Esophagus muscularis mucosa (tissue), 4 donors: Measurements from ENCODE around the gene HLCS. TPM values are rescaled to one million over a fixed set of nuclear protein-coding genes. Genes with fewer than 3 reads are reported as not detected.

Experiments
- DNase-seq: peaks from one replicate; pipeline ENCODE4 v3.0.0-alpha.2; 2017; ENCODE audit errors: extremely low spot score
- H3K27ac ChIP-seq, 4 donors: fragments of 200-600 bp; sonication (generic); replicated peaks in 1 of 4; 1 replicate in 3 of 4; 2 replicates in 1 of 4; pipeline ENCODE4 v1.5.1; 2016 to 2019; ENCODE audit warnings: mild to moderate bottlenecking in 1 of 4
- H3K27me3 ChIP-seq, 4 donors: fragments of 200-600 bp; sonication (generic); one replicate each; pipeline versions ENCODE4 v1.5.1 to v1.6.0; 2016 to 2019
- H3K36me3 ChIP-seq, 4 donors: fragments of 200-600 bp; sonication (generic); one replicate each; pipeline ENCODE4 v1.5.1; 2016 to 2019
- H3K4me1 ChIP-seq, 4 donors: fragments of 200-600 bp; sonication (generic); one replicate each; pipeline ENCODE4 v1.5.1; 2016 to 2019
- H3K4me3 ChIP-seq, 4 donors: fragments of 200-600 bp; sonication (generic); 1 replicate in 2 of 4; 2 replicates in 2 of 4; pipeline ENCODE4 v1.5.1; 2016 to 2019; ENCODE audit warnings: mild to moderate bottlenecking in 4 of 4, moderate library complexity in 1 of 4
- H3K9me3 ChIP-seq, 4 donors: fragments of 200-600 bp; sonication (generic); 1 replicate in 3 of 4; 2 replicates in 1 of 4; pipeline ENCODE4 v1.5.1; 2016 to 2019
- EP300 ChIP-seq: sonication (generic); formaldehyde crosslinking; IDR thresholded peaks from one replicate; pipeline ENCODE4 v1.6.1; 2017; ENCODE audit warnings: antibody characterized with exemption
- POLR2A ChIP-seq: fragments of 450-650 bp; IDR thresholded peaks from one replicate; pipeline ENCODE4 v1.6.1; 2017; ENCODE audit warnings: antibody characterized with exemption, moderate library complexity, mild to moderate bottlenecking, low read depth
- POLR2AphosphoS5 ChIP-seq, 2 donors: sonication (generic); formaldehyde crosslinking; IDR thresholded peaks; one replicate each; pipeline ENCODE4 v1.6.1; 2017; ENCODE audit warnings: antibody characterized with exemption in 2 of 2
- WGBS: methylation state at CpG from one replicate; pipeline ENCODE4 v1.1.5; 2018; 5-methylcytosine and 5-hydroxymethylcytosine counted together
- intact Hi-C: fragments of 100-400 bp; cut with DNase I; formaldehyde crosslinking; loops from one replicate; pipeline ENCODE4 v1.15.1; 2023
- total RNA-seq, 4 donors: library from RNA; depleted of rRNA; stranded (reverse); fragments of >200 nt; gene quantifications; one replicate each; pipeline versions ENCODE4 v1.1.0 to v1.2.1, GENCODE V29; 2016
- TF ChIP-seq, protein P1 (sequence below), 3 experiments: fragments of 200-600 bp in 2 of 3; fragments of 450-650 bp in 1 of 3; sonication (generic) in 2 of 3; IDR thresholded peaks; one replicate each; pipeline ENCODE4 v1.5.1; 2017 to 2019; ENCODE audit warnings: antibody characterized with exemption in 3 of 3, mild to moderate bottlenecking in 2 of 3, moderate library complexity in 1 of 3

The HLCS gene
- total RNA-seq, 4 donors from 2014 or later = 15.9 to 25.3 (median 22.0) TPM

DNA sequence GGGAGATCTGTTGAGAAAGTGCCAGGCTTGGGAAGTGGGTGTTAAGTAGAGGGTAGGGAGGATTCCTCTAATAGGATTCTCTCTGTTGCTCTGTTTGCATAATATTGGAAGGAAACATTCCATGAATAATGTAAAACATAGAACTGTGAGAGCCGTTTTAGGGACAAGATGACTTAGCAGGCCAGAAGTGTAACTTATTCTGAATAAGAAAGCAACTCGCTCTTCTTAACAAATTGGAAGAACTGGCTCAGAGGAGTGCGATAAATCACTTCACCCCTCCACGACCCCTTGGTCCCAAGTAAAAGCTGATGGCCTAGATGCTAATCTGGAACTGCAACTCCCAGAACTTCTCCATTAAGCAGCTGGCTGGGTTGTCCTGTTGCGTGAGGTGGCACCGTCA, 248.5 kb downstream of the HLCS start:
- no peaks in the 10 kb centered on the region for H3K9me3 ChIP-seq
- no peaks in the 10 kb centered on the region for H3K4me1 ChIP-seq
- H3K27me3 ChIP-seq = peaks cover 0 to 92% (median 15%) of the 10 kb centered on the region in 4 donors
- DNase-seq = no peak
- 81% methylated on average over 6 of the region's 6 CpGs for WGBS
- H3K36me3 ChIP-seq = no peaks in the 10 kb centered on the region
- H3K27ac ChIP-seq = no peak overlapping the region
- TF ChIP-seq, protein P1, sequence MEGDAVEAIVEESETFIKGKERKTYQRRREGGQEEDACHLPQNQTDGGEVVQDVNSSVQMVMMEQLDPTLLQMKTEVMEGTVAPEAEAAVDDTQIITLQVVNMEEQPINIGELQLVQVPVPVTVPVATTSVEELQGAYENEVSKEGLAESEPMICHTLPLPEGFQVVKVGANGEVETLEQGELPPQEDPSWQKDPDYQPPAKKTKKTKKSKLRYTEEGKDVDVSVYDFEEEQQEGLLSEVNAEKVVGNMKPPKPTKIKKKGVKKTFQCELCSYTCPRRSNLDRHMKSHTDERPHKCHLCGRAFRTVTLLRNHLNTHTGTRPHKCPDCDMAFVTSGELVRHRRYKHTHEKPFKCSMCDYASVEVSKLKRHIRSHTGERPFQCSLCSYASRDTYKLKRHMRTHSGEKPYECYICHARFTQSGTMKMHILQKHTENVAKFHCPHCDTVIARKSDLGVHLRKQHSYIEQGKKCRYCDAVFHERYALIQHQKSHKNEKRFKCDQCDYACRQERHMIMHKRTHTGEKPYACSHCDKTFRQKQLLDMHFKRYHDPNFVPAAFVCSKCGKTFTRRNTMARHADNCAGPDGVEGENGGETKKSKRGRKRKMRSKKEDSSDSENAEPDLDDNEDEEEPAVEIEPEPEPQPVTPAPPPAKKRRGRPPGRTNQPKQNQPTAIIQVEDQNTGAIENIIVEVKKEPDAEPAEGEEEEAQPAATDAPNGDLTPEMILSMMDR (IDR thresholded peaks at IDR 0.05) = no peak
- H3K4me3 ChIP-seq = no peak overlapping the region
- intact Hi-C loops = no loop called here

DNA sequence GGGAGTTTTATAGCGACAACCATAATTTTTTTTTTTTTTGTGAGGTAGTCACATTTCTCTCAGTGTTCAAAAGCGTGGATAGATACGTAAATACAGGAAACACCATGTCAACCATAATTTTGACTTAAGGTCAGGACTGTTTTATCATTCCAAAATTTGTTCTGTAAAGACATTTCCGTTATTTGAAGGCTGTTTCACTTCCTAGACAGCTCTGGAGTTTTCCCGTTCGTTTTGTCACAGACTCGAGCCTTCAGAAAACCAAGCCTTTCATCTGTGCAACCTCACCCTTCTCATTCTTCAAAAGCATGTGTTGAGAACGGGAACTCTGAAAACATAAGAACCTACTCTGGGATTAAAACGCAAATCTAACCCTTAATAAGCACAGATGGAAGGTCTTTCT, 249.6 kb downstream of the HLCS start:
- Histone ChIP-seq H3K27ac (no peak overlapping the region), H3K4me1 (no peaks in the 10 kb centered on the region), H3K27me3 (peaks cover 0 to 93% (median 16%) of the 10 kb centered on the region in 4 donors), H3K4me3 (no peak overlapping the region), H3K36me3 (no peaks in the 10 kb centered on the region), H3K9me3 (no peaks in the 10 kb centered on the region)
- DNase-seq = no peak
- WGBS = 27% methylated on average over 9 of the region's 9 CpGs
- TF ChIP-seq POLR2AphosphoS5 (IDR thresholded peaks at IDR 0.05) (no peak), POLR2A (no peak), EP300 (no peak)
- TF ChIP-seq, protein P1 (IDR thresholded peaks at IDR 0.05) = no peak
- intact Hi-C loops = no loop called here

DNA sequence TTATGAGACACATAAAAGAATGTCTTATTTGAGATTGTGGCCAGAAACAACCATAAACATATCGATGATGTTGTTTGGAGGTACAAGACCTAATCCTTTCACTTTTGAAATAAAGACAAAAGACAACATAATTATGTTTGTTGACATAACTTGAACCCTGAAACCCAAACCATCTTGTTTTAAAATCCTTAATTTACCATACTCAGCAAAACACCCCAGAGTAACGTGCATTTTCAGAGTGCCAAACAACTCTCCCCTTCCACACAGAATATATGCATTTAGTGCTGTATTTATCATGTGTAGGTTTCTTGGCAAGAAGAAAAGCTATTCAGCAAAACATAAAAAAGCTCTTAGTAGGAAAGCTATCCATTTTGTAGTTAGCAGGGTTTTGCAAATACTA, 250.1 kb downstream of the HLCS start:
- intact Hi-C loops = no loop called here
- 58% methylated on average over 2 of the region's 2 CpGs for WGBS
- H3K27me3 ChIP-seq = peaks cover 0 to 93% (median 18%) of the 10 kb centered on the region in 4 donors
- no peaks in the 10 kb centered on the region for H3K4me1 ChIP-seq
- H3K4me3 ChIP-seq = no peak overlapping the region
- no peaks in the 10 kb centered on the region for H3K36me3 ChIP-seq
- no peak for TF ChIP-seq EP300
- TF ChIP-seq, protein P1 (IDR thresholded peaks at IDR 0.05) = no peak
- TF ChIP-seq POLR2A = no peak
- no peak for TF ChIP-seq POLR2AphosphoS5 (IDR thresholded peaks at IDR 0.05)
- DNase-seq = no peak
- no peaks in the 10 kb centered on the region for H3K9me3 ChIP-seq
- H3K27ac ChIP-seq = no peak overlapping the region

DNA sequence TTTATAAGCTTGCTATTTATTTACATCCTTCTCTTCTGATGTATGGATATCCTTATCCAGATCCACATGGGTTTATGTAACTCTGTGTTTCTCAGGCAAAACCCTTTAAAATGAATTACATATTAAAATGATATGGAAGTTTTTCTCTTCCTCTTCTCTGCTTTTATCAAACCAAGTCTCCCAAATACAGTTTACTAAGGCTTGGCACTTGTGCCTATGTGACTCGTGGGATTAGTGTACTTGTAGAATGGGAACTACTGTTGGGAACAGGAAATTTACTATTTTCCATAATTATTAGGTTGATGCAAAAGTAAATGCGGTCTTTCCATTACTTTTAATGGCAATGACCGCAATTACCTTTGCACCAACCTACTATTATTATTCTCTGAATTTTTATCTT, 252.7 kb downstream of the HLCS start:
- H3K27me3 ChIP-seq = peaks cover 0 to 100% (median 43%) of the 10 kb centered on the region in 4 donors
- H3K9me3 ChIP-seq = no peaks in the 10 kb centered on the region
- peaks cover 10 to 21% (median 20%) of the 10 kb centered on the region in 4 donors for H3K4me1 ChIP-seq
- H3K27ac ChIP-seq = no peak overlapping the region
- 70% methylated on average over 3 of the region's 3 CpGs for WGBS
- intact Hi-C loops = no loop called here
- no peak for DNase-seq
- no peaks in the 10 kb centered on the region for H3K36me3 ChIP-seq
- no peak overlapping the region for H3K4me3 ChIP-seq
- TF ChIP-seq POLR2AphosphoS5 (IDR thresholded peaks at IDR 0.05) (no peak), EP300 (no peak), POLR2A (no peak)
- TF ChIP-seq, protein P1 (IDR thresholded peaks at IDR 0.05) = no peak

DNA sequence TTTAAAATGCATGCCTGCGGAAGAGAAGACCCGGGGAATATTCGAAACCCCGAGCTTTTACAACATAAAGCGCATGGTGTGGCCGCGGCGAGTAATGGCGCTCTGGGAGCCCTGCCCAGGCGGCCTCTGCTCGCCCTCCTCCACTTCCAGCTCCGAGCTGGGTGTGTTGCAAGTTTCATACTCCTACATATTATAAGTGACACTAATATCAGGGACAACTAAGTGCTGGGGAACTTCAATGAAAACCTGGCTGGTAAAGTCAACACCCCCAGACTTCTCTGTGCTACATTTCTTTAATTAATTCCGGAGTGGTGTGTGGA, 255.8 kb downstream of the HLCS start:
- H3K27ac ChIP-seq = no peak overlapping the region
- H3K9me3 ChIP-seq = no peaks in the 10 kb centered on the region
- H3K4me1 ChIP-seq = peaks cover 26 to 52% (median 49%) of the 10 kb centered on the region in 4 donors
- TF ChIP-seq, protein P1 (IDR thresholded peaks at IDR 0.05) = no peak
- TF ChIP-seq POLR2AphosphoS5 (IDR thresholded peaks at IDR 0.05) (no peak), EP300 (no peak), POLR2A (no peak)
- peaks cover 0 to 100% (median 68%) of the 10 kb centered on the region in 4 donors for H3K27me3 ChIP-seq
- H3K4me3 ChIP-seq = no peak overlapping the region
- H3K36me3 ChIP-seq = no peaks in the 10 kb centered on the region
- WGBS = 6% methylated on average over 13 of the region's 13 CpGs
- intact Hi-C loops = no loop called here
- DNase-seq = no peak
